GM19025 (cell line): ENCODE measurements around the gene SH3BGR.
"Not testable (repeated sequence)": the region's sequence is repeated elsewhere in the genome, so short reads cannot be mapped to it uniquely, and the experiment has no call there.

Source experiments
- ATAC-seq: cut with Tn5 transposase; IDR thresholded peaks from one replicate; pipeline ENCODE4 v1.9.1; 2021; ENCODE audit warnings: mild to moderate bottlenecking, low read depth, moderate library complexity; ENCODE audit not compliant: unreplicated experiment

Gene SH3BGR

DNA sequence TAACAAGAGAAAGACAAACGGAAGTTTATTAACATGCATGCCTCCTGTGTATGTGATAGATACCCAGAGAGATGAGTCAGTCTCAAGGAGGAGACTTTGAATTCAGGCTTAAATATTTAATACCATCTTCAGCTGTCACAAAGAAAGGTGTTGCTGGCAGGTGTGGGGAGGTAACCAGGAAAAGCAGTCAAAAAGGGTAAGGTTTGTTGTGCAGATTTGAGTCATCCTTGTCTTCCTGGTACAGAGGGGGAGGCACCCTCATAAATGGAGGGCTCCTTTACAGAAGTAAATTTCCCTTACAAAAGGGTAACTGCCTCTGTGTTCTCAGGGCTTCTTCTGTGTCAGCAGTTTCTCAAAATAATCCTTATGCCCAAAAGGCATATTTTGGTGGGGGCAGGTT is 85.8 kb downstream of the SH3BGR start:
- no peak for ATAC-seq

DNA sequence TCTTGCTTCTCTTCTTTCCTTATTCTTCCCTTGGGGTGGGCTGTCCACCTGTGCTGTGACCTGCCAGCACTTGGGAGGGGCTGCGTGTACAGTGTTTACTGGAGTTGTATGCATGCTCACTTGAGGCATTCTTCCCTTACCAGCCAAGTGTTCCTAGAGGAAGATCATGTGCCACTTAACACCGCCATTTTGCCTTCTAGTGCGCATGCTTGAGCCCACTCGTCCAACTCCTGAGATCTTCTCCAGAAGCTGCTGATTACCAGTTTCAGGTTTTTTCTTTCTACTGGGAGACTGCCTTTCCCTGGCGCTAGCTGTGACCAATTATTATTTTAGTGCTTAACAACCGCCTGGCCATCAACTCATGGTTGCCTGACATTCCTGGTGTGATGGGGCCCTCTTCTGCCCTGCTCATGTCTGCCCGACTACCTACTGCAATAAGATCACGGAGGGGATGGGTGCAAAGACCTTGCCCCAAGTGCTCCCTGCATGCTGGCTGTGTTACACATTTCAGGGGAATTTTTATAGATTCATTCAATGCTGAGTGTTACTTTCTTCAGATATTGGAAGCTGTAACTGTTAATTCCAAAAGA is 86.8 kb downstream of the SH3BGR start:
- no peak for ATAC-seq

DNA sequence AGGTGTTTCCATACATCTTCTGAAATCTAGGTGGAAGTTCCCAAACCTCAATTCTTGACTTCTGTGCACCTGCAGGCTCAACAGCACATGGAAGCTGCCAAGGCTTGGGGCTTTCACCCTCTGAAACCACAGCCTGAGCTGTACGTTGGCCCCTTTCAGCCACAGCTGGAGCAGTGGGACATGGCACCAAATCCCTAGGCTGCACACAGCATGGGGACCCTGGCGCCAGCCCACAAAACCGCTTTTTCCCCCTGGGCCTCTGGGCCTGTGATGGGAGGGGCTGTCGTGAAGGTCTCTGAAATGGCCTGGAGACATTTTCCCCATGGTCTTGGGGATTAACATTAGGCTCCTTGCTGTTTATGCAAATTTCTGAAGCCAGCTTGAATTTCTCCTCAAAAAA is 88.6 kb downstream of the SH3BGR start:
- ATAC-seq = not testable (repeated sequence)

DNA sequence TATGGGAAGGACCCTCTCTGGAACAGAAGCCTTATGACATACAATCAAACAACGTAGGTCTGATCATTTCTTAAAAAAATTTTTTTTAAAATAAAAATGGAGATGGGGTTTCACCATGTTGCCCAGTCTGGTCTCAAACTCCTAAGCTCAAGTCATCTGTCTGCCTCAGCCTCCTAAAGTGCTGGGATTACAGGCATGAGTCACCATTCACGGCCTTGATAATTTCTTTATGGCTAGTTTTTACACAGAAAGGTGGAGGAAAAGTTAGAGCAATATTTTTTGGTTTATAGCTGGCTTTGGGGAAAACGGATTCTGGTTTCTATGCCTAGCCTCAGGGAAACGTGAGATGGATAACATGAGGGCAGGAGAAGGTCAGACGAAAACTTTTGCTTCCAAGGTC is 91.0 kb downstream of the SH3BGR start:
- ATAC-seq = no peak

DNA sequence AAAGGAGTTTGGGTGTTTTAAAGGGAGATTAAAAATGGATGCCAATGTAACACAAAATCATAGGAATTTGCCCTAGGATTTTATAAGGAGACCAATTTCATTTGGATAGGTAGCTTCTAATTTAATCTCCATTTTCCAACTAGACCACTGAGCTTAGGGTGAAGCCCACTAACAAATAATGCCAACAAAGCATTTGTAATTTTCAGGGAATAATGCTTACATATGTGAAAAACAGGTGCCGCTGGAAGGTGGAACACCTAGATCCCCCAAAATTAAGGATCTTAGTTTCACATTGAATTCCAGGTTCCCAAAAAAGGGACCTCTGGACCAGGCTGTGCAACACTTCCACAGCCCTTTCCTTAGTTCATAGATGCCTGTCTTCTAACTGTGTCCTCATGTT is 94.8 kb downstream of the SH3BGR start:
- no peak for ATAC-seq

DNA sequence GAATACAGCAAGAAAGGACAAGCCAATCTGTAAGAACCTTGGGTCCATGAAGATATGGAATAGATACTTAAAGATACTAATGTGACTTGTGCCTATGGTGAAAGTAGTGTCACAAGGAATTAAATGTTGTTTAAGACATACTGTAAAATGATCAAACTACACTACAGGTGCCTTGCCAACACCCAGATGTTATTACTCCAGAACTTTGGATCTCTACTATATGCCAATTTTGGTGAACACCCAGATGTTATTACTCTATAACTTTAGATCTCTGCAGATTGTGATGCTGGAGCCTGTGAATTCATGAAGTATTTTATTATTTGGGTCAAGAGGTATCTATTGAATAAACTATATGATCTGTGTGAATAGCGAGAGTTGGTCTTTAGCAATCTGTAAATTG is 101.1 kb downstream of the SH3BGR start:
- no peak for ATAC-seq

DNA sequence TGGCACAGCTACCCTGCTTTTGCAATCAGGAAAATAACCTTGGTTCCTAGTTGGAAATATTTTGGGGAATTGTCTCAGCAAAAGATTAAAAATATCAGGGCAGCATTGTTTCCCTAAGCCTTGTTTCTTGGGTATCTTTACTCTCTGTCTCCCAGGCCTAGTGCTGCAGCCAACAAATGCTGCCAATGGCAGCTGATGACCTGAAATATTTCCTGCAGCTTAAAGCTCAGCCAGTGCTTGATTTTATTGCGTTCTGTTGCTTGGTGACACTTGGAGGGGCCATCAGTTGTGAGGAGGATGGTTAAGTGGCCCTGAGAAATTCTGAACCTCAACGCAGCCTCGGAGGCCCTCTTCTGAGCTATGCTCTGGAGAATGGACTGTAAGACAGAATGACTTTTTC is 101.6 kb downstream of the SH3BGR start:
- ATAC-seq = no peak

DNA sequence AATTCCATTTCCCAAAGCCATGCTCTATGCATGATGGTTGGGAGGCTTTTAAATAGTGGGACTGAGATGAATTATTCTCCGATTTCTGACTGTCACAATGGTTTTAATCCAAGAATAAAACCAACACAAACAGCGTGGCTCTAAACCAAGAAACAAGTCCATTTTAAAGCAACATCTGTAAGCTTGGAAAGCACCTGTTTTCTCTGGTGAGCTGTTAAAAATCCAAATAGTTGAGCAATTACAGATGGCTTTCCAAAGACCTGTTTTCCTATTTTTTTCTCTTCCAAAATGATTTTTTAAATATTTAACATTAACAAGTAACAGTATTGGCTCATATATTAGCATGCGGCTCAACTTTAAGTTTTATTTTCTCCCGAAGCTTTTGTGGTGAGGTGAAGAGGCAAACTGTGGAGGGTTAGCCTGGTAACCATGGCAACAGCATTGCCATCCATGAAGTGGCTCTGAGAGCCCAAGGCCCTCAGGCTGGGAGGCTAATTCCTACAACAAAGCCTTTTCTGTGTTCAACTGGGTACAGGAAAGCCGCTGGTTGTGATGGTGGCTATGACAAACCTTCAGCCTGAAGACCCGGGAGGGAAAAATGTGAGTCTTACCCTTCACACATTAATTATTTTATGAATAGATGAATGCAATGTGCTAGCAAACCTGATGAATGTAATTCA is 104.3 kb downstream of the SH3BGR start:
- ATAC-seq = no peak

DNA sequence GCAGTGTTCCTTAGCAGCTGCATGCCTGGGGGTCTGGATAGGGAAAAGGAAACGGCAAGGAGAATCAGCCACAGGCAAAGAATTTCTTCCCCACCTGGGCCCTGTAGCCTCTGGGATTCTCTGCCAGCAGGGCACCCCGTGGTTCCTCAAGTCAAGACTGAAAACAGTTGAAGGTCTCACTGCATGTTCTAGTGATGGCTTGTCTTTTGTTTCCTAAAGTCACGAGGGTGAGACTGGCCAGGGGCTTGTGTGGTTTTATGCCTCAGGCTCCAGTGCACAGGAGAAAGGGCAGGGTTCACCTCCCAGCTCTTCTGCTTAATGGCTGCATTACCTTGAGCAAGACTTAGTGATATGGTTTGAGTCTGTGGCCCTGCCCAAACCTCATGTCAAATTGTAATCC is 107.7 kb downstream of the SH3BGR start:
- ATAC-seq = no peak

DNA sequence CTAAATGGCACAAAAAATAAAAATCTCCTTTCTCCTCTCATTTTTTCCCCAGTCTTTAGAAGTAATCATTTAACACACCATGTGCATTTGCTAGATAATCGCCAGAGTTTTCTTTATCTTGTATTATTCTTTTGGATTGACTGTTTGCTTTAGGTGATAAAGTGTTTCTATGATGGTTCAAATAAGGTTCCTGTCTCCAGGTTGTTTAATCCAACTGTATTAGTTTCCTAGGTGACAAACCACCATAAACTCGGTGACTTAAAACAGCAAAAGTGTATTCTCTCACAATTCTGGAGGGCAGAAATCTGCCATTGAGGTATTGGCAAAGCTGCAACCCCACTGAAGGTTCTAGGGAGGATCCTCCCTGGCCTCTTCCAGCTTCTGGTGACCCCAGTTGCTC is 109.4 kb downstream of the SH3BGR start:
- ATAC-seq = no peak

DNA sequence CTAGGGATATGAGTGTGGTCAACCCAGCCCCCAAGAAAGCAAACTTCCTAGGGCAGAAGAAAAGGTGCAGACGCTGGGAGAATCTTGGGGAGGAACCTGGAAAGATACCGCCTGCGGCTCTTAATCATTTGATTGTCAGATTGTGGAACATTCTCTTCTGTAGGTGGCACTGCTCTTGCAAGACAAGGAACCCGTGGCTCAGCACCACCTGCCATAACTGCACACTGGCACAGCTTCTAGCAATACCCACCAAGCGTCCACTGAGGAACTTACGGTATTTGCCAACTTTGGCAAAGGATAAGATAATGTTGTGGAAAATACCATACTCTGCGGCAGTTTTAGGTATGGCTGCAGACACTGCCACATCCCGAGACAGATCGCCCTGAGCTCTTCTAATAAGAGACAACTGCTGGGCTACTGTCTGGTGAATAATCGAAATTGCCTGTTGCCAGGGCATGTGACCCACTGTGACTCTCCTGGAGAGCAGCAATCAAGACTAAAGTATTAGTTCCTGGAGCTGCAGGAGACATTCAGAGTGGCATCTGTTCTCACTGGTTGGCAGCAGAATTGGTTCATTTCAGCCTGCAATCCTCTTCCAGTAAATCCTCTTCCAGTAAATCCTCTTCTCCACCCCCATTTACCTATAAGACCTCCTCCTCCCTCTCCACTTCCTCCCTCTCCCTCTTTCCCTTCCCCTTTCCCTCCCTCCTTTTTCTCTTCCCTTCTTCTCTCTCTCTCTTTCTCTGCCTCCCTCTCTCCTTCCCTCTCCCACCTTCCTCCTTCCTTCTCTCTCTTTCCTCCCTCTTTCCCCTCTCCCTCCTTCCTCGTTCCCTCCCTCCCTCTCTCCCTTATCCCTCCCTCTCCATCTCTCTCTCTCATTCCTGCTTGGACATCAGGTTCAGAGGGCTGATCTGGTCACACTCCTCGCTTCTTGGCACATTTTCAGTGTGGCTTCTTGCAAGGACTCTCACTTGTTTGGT is 111.3 kb downstream of the SH3BGR start:
- ATAC-seq = no peak

DNA sequence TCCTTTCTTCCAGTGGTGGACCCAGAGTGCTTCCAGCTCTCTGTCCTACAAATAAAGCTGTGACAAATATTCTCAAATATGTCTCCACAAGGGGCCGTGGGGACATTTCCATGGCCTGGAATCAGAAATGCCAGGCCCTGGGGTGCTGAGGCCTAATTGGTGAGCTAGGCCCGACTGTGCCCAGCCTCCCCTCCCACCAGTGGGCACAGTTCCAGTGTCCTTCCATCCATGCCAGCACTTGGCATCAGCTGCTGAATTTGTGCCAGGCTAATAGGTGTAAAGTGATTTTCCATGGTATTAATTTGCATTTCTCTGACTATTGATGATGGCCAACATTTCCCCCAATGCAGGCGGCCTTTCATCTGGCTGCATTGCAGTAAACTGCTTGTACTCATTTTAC is 112.4 kb downstream of the SH3BGR start:
- ATAC-seq = no peak
